Stimulated activated CD8-positive, alpha-beta memory T cell treated with anti-CD3 and anti-CD28 coated beads, Interleukin-7, amount 100 ng/mL, for 24 hours (primary cell): Measurements from ENCODE around the gene FAM149A.

Source experiments
- DNase-seq: peaks from one replicate; pipeline ENCODE4 v3.0.0-alpha.2; 2020; ENCODE audit warnings: low read depth

The FAM149A gene

DNA sequence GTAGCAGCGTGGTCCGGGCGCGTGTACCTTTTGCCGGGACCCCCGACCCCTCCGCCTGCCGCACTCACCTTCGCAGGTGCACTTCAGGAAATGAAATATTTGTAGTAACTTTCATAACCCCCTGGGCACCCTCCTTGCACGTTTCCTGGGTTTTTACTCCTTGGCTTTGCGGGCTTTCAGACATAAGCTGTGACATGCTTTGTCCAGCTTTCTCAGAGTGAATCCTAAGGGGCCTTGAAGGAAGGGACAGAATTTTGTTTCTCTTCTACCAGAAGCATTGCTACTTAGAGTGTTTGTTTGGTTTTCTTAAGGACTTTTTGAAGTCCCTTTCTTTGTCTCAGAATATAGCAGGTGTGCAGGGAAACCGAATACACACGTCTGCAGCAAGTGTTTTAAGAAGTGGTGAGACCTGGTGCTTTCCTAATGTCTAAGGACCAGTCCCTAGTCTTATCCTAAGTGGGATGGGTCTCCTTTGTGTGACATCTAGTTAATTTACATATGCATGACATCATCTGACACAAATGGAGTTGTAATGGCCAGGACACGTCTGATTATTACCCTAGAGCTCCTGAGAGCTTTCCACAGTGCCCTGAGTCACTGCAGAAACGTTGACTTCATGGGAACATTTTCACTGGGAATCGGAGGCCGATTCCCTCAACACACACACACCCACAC lies 1.3 kb downstream of the FAM149A start:
- DNase-seq: no peak

DNA sequence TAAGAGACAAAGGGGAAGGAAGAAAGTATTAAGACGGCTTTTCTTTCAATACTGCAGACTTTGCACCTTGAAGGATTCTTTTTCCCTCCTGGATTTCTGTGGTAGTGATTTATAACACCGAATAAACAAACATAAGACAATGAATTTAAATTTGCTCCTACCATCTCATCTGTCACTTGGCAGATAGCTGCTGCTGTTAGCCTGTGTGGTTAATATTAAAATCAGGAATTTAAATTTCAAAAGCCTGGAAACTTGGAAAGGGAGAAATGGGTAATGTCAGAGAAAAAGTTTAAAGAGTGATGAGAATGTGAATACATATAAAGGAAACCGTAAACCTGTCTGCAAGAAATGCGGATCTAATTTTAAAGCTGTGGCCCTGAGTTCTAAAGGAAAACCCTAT lies 3.4 kb downstream of the FAM149A start:
- DNase-seq: no peak

DNA sequence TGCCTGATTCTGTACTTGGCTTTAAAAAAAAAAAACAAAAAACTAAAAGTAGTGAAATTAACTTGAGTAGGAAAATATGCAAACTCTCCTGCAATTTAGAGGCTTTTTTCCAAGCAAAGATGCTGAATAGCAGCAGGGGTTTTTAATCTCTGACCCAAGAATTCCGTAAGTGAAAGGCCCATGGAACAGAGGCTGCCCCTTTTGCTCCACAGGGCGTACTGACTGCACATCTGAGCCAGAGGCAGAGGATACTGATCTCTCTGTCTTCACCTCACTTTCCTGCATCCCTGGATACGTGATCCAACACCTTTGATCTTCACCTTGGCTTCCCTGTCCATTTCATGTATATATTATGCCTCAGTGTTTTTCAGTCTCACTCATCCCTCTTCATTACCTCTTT lies 3.9 kb downstream of the FAM149A start:
- no peak for DNase-seq

DNA sequence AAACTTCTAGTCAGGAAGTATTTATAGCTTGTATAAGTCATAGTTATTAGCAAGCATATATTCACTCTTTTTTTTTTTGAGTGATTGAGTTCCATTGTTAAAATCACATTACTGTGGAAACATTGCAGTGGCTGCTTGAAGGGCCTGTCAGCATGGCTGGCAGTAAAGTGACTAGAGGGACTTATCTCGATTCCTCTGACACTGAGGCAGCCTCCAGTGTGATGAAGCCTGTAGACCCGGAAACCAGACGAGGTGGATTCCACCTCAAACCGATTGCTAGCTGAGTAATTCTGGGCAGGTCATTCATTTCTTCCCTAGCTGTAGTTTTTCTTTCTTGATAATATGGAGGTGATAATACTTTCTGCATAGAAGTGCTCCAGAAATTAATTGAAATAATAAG lies 4.7 kb downstream of the FAM149A start:
- no peak for DNase-seq

DNA sequence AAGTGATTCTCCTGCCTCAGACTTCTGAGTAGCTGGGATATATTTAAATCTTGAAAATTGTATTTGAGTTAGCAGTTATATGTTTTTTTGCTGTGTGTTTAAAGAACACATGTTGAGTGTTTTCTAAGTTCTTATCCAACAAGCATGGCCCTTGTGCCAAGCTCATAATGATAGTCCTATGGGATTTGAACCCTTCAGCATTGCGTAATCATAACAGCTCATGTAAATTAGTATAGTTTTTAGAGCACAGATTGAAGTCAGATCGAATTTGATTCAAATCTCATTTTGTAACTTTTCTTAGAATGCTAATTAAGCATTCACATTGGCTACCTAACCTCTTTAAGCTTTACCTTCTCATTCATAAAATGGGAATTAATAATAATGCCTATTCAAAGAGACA lies 12.2 kb downstream of the FAM149A start:
- no peak for DNase-seq

DNA sequence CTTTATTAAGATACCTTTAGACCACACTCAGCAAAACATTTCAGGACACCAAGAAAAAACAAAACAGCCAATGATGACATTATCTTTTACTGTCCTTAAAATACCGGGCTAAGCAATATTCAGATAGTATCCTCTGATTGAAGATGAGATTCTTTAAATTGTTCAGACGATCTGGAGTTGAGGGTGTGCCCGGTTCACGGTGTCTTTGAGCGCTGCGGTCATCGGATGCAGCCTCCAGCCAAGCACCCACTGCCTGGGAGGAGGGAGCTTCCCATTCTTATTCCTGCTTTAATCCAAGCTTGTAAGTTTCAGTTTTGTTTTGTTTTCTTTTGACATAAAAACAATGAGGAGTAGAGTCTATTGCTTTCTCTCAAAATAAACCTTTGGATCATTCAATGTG lies 14.1 kb downstream of the FAM149A start:
- no peak for DNase-seq

DNA sequence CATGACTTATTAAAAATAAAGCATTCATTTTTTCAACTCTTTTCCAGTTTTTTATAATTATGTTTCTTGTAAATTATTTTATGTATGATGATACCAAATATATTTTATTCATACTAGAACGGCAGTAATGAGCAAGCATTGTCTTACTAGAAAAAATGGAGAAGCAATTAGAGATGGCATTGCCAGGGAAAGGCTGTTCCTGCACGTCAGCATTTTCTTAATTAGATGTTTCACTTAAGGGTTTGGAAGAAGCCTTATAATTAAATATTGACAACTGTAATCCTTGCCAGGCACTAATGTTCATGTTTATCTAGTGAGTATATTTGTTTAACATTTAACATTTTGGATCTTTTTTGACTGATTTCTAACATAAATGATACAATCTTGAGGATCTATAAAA lies 16.6 kb downstream of the FAM149A start:
- no peak for DNase-seq

GRCh38 chr4:186128842-186129241 lies 24.3 kb downstream of the FAM149A start:
- no peak for DNase-seq

- no peak for DNase-seq
These were observed 27.4 kb downstream of the FAM149A start for GRCh38 chr4:186131935-186132334.

GRCh38 chr4:186132577-186133242 lies 28.2 kb downstream of the FAM149A start:
- no peak for DNase-seq

GRCh38 chr4:186134257-186134656 lies 29.8 kb downstream of the FAM149A start:
- DNase-seq: no peak

GRCh38 chr4:186134861-186135260 lies 30.4 kb downstream of the FAM149A start:
- no peak for DNase-seq

- DNase-seq: no peak
These were observed 32.8 kb downstream of the FAM149A start for GRCh38 chr4:186137196-186137794.

DNA sequence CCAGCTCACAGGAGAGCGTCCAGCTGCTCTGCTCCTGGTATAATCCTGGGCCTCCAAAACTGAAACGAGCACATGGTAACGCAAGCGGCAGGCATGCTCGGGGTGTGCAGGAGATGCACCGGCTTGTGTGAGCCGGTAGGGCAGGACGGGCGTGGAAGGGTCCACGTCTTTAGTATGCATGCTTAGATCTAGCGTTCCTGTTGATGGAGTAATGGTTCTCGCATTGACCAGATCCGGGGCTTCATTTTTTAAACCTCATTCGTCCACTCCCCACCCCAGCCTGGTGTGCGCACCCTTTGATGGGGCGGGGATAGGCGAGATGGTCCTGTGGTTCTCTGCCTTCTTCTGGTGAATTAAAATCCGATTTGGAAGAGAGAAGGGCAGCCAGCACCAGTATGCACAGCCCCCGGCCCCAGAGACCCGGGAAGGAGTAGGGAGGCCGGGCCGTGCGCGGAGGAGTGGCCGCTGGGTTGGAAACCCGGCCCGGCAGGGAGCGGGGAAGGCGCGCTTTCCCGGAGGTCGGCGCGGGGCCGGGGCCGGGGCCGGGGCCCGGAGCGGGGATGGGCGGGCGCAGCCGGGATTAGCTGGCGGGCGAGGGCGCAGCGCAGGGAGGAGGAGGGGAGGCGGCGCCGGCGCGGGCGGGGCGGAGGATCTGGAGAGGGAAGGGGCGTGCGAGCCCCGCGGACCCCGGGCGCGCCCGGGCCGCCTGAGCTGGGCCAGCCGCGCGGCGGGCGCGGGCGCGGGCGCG lies 39.9 kb downstream of the FAM149A start:
- DNase-seq: no peak

GRCh38 chr4:186144946-186145569 lies 40.6 kb downstream of the FAM149A start:
- no peak for DNase-seq

DNA sequence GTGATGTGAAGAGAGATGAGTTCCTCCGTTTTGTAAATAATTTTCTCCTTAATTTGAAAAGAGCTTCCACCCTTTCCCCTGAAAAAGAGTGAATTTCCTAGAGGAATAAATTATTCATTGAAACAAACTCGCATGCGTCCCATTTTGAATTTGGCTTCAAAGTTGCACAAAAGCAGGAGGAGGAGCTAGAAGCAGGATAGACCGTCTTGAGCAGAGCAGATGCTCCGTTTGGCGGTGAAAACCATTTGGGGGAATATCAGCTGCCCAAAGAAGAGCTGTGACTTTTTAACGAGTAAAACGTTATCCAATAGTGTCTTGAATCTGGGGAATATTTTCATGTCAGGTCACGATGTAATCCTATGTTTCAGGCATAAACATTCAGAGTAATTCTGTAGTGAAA lies 42.0 kb downstream of the FAM149A start:
- no peak for DNase-seq

DNA sequence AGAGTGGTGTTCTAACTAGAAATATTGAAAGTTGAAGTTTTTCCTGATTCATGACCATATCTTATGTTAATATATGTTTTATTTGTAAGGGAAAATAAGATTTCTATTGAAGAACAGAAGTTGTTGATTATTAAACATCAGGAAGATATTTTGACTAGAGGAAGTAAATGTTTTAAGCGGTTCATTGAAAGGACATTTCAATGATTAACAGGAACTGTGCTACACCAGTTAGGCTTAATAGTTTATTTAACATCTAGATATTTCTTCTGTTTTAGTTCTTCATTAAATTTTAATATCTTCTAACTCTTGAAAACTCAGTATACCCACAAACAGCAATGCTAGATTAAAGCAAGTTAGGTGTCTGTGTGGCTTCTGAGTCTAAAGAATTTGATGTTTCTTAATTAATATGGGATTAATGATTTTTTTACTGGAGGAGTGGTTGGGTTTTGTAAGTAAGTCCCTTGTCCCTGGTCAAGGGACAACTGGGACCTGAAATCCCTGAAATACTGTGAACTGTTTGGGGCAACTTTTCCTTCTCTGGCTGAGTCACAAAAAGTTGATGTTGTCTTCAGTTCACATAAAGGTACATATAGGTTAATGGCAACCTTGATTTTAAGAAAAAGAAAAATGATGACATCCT lies 44.0 kb downstream of the FAM149A start:
- no peak for DNase-seq

- DNase-seq: no peak
These were observed 45.4 kb downstream of the FAM149A start for GRCh38 chr4:186149872-186150271.

- DNase-seq: no peak
These were observed 46.4 kb downstream of the FAM149A start for GRCh38 chr4:186150926-186151325.

- DNase-seq: no peak
These were observed 47.0 kb downstream of the FAM149A start for GRCh38 chr4:186151499-186151898.

DNA sequence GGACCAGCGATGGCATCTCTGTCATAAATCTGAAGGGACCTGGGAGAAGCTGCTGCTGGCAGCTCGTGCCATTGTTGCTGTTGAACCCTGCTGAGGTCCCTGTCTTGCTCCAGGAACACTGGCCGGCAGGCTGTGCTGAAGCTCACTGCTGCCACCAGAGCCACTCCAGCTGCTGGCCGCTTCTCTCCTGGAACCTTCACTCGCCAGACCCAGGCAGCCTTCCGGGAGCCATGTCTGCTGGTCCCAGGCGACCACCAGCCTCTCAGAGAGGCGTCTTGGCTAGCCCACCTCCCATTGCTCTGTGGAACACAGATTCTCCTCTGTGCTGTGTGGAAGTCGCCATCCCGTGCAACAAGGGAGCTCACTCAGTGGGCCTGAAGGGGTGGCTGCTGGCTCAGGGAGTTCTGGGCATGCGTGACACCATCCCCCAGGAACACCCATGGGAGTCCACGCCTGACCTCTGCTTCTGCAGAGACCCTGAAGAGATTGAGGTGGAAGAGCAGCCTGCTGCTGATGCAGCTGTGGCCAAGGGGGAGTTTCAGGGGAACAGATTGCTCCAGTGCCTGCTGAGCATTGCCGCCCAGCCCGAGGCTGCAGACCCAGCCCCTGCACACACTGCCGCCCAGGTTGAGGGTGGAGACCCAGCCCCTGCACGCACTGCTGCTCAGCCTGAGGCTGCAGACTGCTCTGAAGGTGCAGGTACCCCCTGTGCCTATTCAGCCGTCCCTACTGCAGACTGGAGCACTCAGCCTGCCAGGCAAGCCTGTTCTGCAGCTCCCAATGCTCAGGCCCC lies 53.7 kb downstream of the FAM149A start:
- no peak for DNase-seq
